Activated CD8-positive, alpha-beta memory T cell treated with anti-CD3 and anti-CD28 coated beads for 4 hours (primary cell): ENCODE results near the gene MAP1B.

Source experiments
- DNase-seq, 2 donors: peaks; one replicate each; pipeline ENCODE4 v3.0.0-alpha.2; 2020; ENCODE audit warnings: low read depth in 2 of 2

Gene MAP1B

GRCh38 chr5:72223371-72223770 is 116.1 kb downstream of the MAP1B start:
- no peak for DNase-seq

GRCh38 chr5:72224946-72225463 is 117.7 kb downstream of the MAP1B start:
- DNase-seq, result no peak

GRCh38 chr5:72225741-72226140 is 118.5 kb downstream of the MAP1B start:
- DNase-seq, result no peak

- DNase-seq, result no peak
Observed at GRCh38 chr5:72226950-72227349, 119.7 kb downstream of the MAP1B start.

- no peak for DNase-seq
Observed at GRCh38 chr5:72228960-72229359, 121.7 kb downstream of the MAP1B start.

- no peak for DNase-seq
Observed at GRCh38 chr5:72231991-72232703, 124.9 kb downstream of the MAP1B start.

GRCh38 chr5:72232838-72233237 is 125.6 kb downstream of the MAP1B start:
- no peak for DNase-seq

- no peak for DNase-seq
Observed at GRCh38 chr5:72233835-72234234, 126.6 kb downstream of the MAP1B start.

- DNase-seq, result peak; percentile 3 to 28
Observed at GRCh38 chr5:72234265-72234700, 127.0 kb downstream of the MAP1B start.

- no peak for DNase-seq
Observed at GRCh38 chr5:72234868-72235267, 127.6 kb downstream of the MAP1B start.

GRCh38 chr5:72235725-72236124 is 128.4 kb downstream of the MAP1B start:
- no peak for DNase-seq

- DNase-seq, result no peak
Observed at GRCh38 chr5:72237415-72237814, 130.1 kb downstream of the MAP1B start.

GRCh38 chr5:72237879-72238278 is 130.6 kb downstream of the MAP1B start:
- no peak for DNase-seq

GRCh38 chr5:72238712-72239445 is 131.6 kb downstream of the MAP1B start:
- DNase-seq, result no peak

GRCh38 chr5:72241346-72242003 is 134.2 kb downstream of the MAP1B start:
- no peak for DNase-seq

- no peak for DNase-seq
Observed at GRCh38 chr5:72242796-72243475, 135.7 kb downstream of the MAP1B start.

GRCh38 chr5:72243706-72244105 is 136.4 kb downstream of the MAP1B start:
- DNase-seq, result no peak

- DNase-seq, result no peak
Observed at GRCh38 chr5:72244862-72245371, 137.6 kb downstream of the MAP1B start.

GRCh38 chr5:72245546-72245945 is 138.3 kb downstream of the MAP1B start:
- no peak for DNase-seq

GRCh38 chr5:72245951-72246532 is 138.8 kb downstream of the MAP1B start:
- no peak for DNase-seq

- DNase-seq, result no peak
Observed at GRCh38 chr5:72246954-72247442, 139.7 kb downstream of the MAP1B start.
